Body of pancreas (tissue), 4 donors: ENCODE results near the gene OR10H2.

Experiments
- POLR2A ChIP-seq, 3 donors: fragments of 450-650 bp; IDR thresholded peaks; one replicate each; pipeline ENCODE4 v1.6.1; 2016; ENCODE audit warnings: antibody characterized with exemption in 3 of 3, mild to moderate bottlenecking in 2 of 3
- TF ChIP-seq, protein P1 (sequence below), 7 experiments: fragments of 450-650 bp in 4 of 7; fragments of 200-600 bp in 3 of 7; sonication (generic) in 3 of 7; IDR thresholded peaks; one replicate each; pipeline ENCODE4 v1.5.1; 2016 to 2019; ENCODE audit warnings: antibody characterized with exemption in 7 of 7

DNA sequence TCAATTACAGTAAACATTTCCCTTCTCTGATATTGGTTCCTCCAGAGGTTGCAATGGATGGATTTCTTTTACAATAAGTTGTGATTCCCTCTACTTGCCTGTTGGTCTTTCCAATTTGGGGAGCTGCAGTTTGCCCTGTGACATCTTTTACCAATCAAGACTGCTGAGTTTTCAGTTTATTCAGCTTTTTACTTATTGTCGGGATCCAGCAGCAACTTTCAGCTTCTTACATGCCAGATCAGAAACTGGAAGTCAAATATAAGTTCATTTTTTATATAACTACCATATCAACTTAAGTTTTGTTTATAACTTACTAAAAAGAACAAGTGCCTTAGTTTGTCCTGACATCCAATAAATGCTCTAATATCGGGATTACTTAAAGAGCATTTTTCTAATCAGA is 20.4 kb downstream of the OR10H2 start:
- no peak for TF ChIP-seq POLR2A (IDR thresholded peaks at IDR 0.05)
- TF ChIP-seq, protein P1, sequence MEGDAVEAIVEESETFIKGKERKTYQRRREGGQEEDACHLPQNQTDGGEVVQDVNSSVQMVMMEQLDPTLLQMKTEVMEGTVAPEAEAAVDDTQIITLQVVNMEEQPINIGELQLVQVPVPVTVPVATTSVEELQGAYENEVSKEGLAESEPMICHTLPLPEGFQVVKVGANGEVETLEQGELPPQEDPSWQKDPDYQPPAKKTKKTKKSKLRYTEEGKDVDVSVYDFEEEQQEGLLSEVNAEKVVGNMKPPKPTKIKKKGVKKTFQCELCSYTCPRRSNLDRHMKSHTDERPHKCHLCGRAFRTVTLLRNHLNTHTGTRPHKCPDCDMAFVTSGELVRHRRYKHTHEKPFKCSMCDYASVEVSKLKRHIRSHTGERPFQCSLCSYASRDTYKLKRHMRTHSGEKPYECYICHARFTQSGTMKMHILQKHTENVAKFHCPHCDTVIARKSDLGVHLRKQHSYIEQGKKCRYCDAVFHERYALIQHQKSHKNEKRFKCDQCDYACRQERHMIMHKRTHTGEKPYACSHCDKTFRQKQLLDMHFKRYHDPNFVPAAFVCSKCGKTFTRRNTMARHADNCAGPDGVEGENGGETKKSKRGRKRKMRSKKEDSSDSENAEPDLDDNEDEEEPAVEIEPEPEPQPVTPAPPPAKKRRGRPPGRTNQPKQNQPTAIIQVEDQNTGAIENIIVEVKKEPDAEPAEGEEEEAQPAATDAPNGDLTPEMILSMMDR (IDR thresholded peaks at IDR 0.05), result no peak
